Hindlimb muscle (tissue), 1 donor: ENCODE measurements around the gene CWC27. TPM values are rescaled to one million over a fixed set of nuclear protein-coding genes. Genes with fewer than 3 reads are reported as not detected.
"Not testable (repeated sequence)": the region's sequence is repeated elsewhere in the genome, so short reads cannot be mapped to it uniquely, and the experiment has no call there.

Experiments
- DNase-seq: peaks from one replicate; pipeline ENCODE4 v3.0.0-alpha.2; 2013
- polyA plus RNA-seq: library from polyadenylated mRNA; unstranded; fragments of 120-200 nt; gene quantifications from one replicate; pipeline ENCODE4 v1.2.1, GENCODE V29; 2013; ENCODE audit not compliant: insufficient read length

CWC27 gene
- polyA plus RNA-seq, 1 donor, result 21.9 TPM

DNA sequence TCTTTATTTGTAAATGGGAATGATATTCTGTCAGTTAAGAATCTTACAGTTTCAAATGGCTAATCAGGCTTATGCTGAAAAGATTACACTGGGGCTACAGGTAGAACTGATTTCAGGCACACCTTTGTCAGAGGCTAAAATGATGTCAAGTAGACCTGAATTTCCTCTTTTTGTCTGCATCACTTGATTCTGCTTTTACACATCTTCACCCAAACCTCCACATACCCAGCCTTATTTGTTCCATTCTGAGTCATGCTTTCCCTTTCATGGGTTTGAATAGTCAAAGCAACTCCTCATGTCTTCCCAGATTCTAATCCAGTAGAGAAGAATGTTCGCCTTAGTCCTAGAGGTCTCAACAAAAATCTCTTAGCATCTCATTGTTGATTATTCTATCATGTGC lies 156.4 kb downstream of the CWC27 start:
- DNase-seq, result no peak

- DNase-seq, result no peak
These were observed 161.1 kb downstream of the CWC27 start for GRCh38 chr5:64929833-64930232.

GRCh38 chr5:64930672-64931318 lies 162.1 kb downstream of the CWC27 start:
- no peak for DNase-seq

- DNase-seq, result not testable (repeated sequence)
These were observed 170.7 kb downstream of the CWC27 start for GRCh38 chr5:64939422-64939771.

GRCh38 chr5:64939772-64940510 lies 171.2 kb downstream of the CWC27 start:
- no peak for DNase-seq

- no peak for DNase-seq
These were observed 173.7 kb downstream of the CWC27 start for GRCh38 chr5:64942460-64942859.

GRCh38 chr5:64944868-64945267 lies 176.1 kb downstream of the CWC27 start:
- no peak for DNase-seq

DNA sequence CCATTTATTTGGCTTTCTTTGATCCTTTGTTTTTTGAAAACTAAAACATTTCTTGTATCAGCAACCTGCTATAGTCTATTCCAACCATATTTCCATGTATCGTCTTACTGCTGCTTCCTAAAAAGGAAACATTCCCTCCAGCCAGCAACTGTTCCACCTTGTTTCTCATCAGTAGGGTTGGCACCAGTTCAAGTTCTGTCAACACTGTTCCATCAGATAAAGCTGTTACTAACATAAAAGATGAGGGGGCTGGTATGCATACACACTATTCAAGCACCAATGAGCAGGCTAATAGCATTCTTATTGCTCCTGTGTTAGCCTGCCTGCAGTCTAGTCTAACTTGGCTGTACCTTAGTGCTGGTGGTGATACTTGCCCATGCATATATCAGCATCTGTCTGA lies 178.3 kb downstream of the CWC27 start:
- DNase-seq, result no peak

DNA sequence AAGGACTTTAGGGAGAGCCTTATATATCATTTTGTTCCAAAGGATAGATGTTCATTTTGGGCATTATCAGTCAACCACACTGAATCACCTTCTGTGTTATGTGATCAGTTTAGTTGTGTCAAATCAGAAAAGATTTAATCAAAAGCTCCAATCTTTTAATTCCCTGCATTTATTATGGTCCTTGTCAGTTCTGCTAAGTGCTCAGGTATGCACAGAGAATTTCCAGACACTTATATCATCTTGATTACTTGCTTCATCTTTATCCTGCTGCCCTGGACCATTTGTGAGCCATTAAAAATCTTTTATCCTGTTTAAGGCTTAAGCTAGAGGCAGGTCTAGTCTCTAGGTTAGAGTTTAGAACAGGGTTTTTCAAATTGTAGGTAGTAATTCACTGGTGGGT lies 179.1 kb downstream of the CWC27 start:
- no peak for DNase-seq

DNA sequence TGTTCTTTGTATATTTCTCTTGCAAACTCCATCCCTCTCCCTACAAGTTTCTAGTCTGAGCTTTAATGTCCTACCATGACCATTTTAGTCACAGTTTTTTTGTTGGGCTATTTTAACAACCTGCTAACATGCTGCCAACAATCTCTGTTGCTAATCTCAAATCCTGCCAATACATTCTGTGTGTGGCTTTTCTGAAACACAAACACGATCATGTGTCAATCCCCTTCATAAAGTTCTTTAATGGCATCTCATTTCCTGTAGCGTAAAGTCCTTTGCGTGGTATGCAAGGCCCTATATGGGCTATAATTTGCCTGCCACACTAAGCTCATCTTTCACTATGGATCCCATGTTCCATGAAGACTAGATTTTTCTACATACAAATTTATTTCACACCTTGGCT lies 180.6 kb downstream of the CWC27 start:
- no peak for DNase-seq

DNA sequence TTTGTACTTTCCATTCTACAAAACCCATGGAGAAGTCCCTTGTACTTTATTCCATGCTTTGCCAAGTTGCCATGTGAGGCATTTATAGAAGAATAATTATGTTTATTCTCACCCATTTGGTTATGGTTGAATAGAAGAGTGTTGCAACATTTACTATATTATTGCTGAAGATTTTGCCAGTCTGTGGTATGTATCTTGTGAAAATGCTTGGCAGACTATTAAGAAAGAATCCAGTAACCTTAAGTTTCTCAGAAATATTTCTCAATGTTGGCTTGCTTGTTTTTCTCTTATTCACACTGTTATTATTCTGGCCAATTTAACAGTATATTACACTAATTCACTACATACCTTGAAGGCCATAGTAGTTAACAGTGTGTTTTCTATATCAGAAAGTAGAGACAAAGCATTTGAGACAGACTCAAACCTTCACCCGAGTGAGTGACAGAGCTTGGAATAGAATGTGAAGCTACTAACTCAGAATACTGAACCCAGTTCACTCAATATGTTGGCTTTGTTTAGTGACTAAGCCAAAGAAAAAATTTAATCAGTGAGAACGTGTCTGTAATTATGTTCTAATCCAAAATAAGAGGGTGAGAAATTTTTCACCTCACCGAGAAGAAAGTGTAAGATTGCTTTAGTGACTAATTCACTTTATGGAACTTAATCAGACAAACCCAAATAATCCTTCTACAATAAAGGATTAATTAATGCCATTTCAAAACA lies 184.4 kb downstream of the CWC27 start:
- DNase-seq, result no peak

DNA sequence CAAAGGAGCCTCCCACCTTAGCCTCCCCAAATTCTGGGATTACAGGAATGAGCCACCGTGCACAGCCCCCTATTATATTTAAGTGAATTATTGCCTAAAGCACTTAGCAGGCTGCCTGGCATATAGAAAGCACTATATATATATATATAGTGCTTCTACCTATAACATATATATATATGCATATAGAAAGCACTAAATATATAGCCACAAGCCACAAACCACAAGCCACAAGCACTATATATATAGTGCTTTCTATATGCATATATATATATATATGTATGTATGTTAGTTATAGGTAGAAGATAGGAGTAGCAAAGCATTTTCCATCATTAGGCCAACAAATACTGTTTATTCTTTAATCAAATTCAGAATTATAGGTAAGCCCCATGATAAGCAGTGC lies 185.8 kb downstream of the CWC27 start:
- no peak for DNase-seq

DNA sequence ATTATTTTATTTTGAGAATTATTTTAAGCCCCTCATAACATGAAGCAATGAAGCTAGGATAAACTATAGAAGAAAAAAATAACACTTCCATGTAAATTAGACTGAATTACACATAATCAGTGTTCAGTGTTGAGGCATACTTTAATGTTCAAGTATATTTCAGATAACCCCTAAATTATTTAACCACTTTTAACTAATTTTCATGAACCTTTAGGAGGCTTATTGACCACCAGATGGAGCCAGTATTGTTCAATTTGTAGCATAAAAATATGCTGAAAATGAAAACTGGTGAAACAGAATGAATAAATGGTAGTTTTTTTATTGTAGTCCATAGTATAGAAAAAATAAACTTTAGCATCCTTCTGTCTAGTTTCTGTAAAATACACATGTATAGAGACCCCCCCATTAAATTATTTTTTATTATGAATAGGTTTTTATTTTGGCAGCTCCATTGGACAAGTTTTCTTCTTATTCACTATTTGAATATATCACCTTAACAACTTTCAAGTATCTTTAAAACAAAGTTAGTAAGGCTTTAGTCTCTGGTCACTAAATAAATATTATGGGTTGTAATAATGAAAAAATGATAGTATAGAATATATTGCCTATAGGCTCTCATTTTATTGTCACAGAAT lies 190.1 kb downstream of the CWC27 start:
- peak; percentile 8 for DNase-seq

- DNase-seq, result no peak
These were observed 194.5 kb downstream of the CWC27 start for GRCh38 chr5:64963278-64963677.

GRCh38 chr5:64968591-64969110 lies 199.9 kb downstream of the CWC27 start:
- no peak for DNase-seq

DNA sequence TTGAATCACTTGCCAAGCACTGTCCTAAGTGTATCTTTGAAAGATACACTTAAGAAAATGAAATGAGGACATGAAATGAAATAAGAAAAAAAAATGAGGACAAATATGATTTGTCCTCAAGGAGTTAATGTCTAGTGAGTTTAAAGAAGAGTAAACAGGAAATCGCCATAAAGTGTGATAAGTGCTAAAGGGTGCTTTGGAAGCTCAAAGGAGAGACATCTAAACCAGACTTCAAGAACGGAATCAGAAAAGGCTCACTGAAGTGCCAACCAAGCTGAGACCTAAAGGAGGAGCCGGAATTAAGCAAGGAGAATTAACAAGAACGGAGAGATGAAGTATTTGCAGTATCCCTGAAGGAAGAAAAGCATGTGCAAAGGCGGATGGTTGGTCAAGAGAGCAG lies 200.8 kb downstream of the CWC27 start:
- DNase-seq, result no peak

DNA sequence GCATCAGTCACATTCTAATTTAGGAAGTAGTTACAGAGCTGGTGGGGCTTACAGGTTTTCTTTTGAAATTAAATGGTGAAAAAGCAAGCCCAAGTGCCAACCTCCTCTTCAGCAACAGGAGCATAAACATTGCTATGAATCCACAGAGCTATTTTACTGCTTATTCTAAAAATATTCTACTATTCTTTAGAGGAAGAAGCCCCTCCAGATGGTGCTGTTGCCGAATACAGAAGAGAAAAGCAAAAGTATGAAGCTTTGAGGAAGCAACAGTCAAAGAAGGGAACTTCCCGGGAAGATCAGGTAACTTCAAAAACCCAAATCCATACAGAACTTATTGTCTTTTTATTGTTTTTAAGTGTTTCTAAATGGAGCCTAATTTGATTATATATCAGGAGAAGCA lies 202.8 kb downstream of the CWC27 start:
- DNase-seq, result peak; percentile 4

DNA sequence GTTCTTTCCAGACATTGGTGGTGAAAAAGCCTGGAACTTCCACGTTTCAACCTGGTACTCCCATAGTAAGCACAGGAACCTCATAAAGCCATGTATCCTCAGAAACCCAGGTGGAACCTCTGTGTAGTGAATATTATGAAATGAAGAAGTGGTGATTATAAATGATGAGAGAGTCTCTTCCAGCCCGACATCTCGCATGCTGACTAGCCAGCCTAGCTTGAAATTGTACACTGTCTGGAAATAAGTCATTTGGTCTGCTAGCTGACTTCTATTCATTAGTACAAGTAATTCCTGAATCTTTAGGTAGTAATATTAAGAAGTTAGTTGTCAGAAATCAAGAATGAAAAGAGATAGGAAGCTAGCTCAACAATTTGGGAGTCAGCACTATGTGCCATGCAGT lies 203.3 kb downstream of the CWC27 start:
- no peak for DNase-seq

- DNase-seq, result no peak
These were observed 203.9 kb downstream of the CWC27 start for GRCh38 chr5:64972591-64972990.

- DNase-seq, result no peak
These were observed 204.5 kb downstream of the CWC27 start for GRCh38 chr5:64973215-64973614.

DNA sequence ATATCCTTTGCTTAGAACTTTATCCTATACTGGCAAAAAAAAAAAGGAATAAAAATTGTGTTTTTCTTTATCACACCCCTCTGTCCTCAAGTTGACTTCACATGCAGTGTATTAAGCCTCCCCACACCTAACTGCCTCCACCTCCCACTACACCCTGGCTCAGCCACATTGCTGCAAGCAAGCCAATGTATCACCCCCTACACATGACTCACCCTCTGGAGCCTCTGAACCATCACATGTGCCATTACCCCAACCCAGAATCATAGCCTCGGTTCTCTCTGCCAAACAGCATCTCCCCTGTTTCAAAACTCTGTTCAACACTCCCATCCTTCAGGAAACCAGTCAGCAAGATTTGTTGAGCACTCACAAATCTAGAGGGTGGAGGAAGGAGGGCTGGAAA lies 209.0 kb downstream of the CWC27 start:
- no peak for DNase-seq

DNA sequence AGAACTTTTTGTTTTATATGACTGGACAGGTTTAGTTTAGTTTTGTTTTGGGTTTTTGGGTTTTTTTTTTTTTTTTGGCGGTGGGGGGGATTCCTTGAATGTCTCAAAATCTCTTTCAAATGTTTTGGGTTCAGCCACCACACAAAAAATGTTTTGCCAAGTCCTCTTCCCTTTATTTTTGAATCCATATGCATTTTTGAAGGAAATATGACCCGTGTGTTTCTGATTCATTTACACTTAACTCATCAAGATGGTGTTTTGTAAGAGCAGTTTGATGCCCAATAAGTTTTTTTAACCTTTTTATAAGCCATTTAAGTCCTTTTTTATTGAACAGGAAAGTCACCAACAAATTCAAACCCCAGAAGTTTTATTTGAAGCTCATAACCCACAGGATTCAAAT lies 209.8 kb downstream of the CWC27 start:
- DNase-seq, result no peak

- no peak for DNase-seq
These were observed 210.8 kb downstream of the CWC27 start for GRCh38 chr5:64979531-64979930.
